IgD-negative memory B cell (primary cell): ENCODE measurements around the gene TBC1D3L. TPM values are rescaled to one million over a fixed set of nuclear protein-coding genes. Genes with fewer than 3 reads are reported as not detected.
"Not testable (repeated sequence)": the region's sequence is repeated elsewhere in the genome, so short reads cannot be mapped to it uniquely, and the experiment has no call there.

Experiments used
- H3K27ac Mint-ChIP-seq, 3 donors: one replicate each; pipeline ENCODE4 v1.8.0; 2020 to 2022; ENCODE audit warnings: mild to moderate bottlenecking in 3 of 3, mixed read lengths in 3 of 3, moderate library complexity in 1 of 3
- H3K27me3 Mint-ChIP-seq: one replicate; pipeline ENCODE4 v1.8.0; 2021; ENCODE audit warnings: mixed read lengths
- H3K36me3 Mint-ChIP-seq: one replicate; pipeline ENCODE4 v1.8.0; 2020; ENCODE audit warnings: mild to moderate bottlenecking, mixed read lengths
- H3K4me1 Mint-ChIP-seq, 3 donors: one replicate each; pipeline ENCODE4 v1.8.0; 2020 to 2022; ENCODE audit warnings: mixed read lengths in 3 of 3, mild to moderate bottlenecking in 1 of 3
- H3K4me3 Mint-ChIP-seq, 4 donors: one replicate each; pipeline ENCODE4 v1.8.0; 2020 to 2022; ENCODE audit warnings: mild to moderate bottlenecking in 4 of 4, mixed read lengths in 4 of 4, moderate library complexity in 3 of 4
- H3K9me3 Mint-ChIP-seq, 3 donors: one replicate each; pipeline ENCODE4 v1.8.0; 2020 to 2021; ENCODE audit warnings: mixed read lengths in 3 of 3, mild to moderate bottlenecking in 1 of 3
- polyA plus RNA-seq: library from polyadenylated mRNA; unstranded; fragments of 300-500 nt; fragmentation: Illumina TruSeq; gene quantifications from one replicate; pipeline ENCODE4 v1.2.3, GENCODE V29; 2021

TBC1D3L gene
- 3.1 TPM for polyA plus RNA-seq

DNA sequence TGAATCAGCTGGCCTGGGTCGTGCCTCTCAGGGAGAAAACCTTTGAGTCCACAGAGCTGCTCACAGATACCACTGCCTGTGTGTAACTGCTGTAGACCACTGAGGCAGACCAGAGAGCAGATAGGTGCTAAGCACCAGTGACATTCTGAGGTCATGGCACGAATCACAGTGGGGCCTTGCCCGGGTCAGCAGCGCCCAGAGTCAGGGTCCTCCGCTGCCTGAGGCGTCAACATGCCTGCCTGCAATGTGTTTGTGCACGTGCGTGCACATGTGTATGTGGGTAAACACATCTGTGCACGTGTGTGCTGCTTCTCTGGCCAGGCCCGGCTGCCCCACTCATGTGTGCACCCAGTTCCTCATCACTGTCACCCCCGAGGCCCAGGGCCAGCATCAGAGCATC, at the start of gene TBC1D3L:
Gene TBC1D3L (minus strand): TSS at position 101 of the 400 bp plus-strand sequence. CDS start 1,540 bp downstream, outside the sequence.
- H3K36me3 Mint-ChIP-seq, H3K4me3 Mint-ChIP-seq, H3K4me1 Mint-ChIP-seq: not testable (repeated sequence)

GRCh38 chr17:38003676-38004075, 14.8 kb upstream of the TBC1D3L start, which contains the start of gene TBC1D3D:
TBC1D3D (plus strand) TSS chr17:38003976; CDS start chr17:38005561, 1,585 bp downstream.
- not testable (repeated sequence) for H3K27me3 Mint-ChIP-seq, H3K4me1 Mint-ChIP-seq, H3K36me3 Mint-ChIP-seq, H3K9me3 Mint-ChIP-seq, H3K27ac Mint-ChIP-seq, H3K4me3 Mint-ChIP-seq

More for the DNA sequence above, at the start of gene TBC1D3L:
- not testable (repeated sequence) for H3K9me3 Mint-ChIP-seq, H3K27ac Mint-ChIP-seq, H3K27me3 Mint-ChIP-seq

Other genes starting within 250 kb of the TBC1D3L start
- not detected for gene HNF1B, start 244.0 kb downstream of the TBC1D3L start, polyA plus RNA-seq
- gene TBC1D3K, start 64.6 kb downstream of the TBC1D3L start, polyA plus RNA-seq = not detected
- not detected for gene TBC1D3D, start 14.9 kb upstream of the TBC1D3L start, polyA plus RNA-seq
- not detected for gene TBC1D3C, start 79.6 kb upstream of the TBC1D3L start, polyA plus RNA-seq
- gene TBC1D3E, start 138.9 kb upstream of the TBC1D3L start, polyA plus RNA-seq = not detected
- not detected for gene TBC1D3, start 203.5 kb upstream of the TBC1D3L start, polyA plus RNA-seq